Measurements from ENCODE around the gene SHROOM1. TPM values are rescaled to one million over a fixed set of nuclear protein-coding genes. Genes with fewer than 3 reads are reported as not detected.

SHROOM1 gene
- total RNA-seq, 1 donor from 2014 or later: 3.6 TPM

GRCh38 chr5:132797651-132798050, 32.8 kb downstream of the SHROOM1 start:
- intact Hi-C loops (cut with DNase I): no loop called here
- DNase-seq: no peak
- no peak for ATAC-seq (ENCODE audit: poor library complexity)

DNA sequence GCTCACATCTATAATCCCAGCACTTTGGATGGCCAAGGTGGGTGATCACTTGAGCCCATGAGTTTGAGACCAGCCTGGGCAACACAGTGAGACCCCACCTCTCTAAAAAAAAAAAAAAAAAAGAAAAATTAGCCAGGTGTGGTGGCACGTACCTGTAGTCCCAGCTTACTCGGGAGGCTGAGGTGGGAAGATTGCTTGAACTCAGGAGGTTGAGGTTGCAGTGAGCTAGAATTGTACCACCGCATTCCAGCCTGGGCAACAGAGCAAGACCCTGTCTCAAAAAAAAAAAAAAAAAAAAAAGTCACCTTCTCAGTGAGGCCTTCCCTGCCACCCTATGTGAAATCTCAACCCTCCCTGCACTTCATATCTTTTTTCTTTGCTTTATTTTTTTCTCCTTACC, 39.4 kb downstream of the SHROOM1 start:
- intact Hi-C loops (cut with DNase I): no loop called here
- ATAC-seq (ENCODE audit: poor library complexity) (no peak), DNase-seq (no peak)

DNA sequence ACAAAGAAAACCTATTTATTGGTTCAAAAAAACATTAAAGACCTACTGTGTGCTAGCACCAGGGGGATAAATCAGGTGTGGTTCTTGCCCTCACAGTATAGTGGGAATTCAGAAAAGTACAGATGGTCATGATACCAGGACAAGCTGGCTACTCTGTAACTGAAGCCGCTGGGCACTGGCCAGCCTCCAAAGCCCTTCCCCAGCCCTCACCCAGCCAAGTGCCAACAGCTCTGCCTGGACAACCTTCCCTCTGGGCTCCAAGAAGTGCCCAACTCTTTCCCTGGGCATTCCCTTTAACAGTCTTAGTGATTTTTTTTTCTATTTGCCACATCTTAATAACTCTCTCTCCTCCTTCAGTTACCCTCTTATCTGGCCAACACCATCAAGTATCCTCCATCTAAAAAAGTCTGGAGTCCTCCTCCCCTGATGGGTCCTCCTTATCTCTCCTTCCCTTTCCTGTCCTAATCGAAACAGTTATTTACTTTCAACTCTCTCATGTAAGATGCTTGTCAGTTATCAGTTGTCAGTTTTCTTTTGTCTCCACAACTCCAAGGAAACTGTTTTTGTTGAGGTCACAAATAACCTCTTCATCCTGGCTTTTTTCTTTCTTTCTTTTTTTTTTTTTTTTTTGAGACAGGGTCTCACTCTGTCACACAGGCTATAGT, 40.1 kb downstream of the SHROOM1 start:
- intact Hi-C loops (cut with DNase I): no loop called here
- DNase-seq: no peak
- ATAC-seq (ENCODE audit: poor library complexity): peak; percentile 51

GRCh38 chr5:132788990-132789886, 41.2 kb downstream of the SHROOM1 start:
- ATAC-seq (ENCODE audit: poor library complexity) (no peak), DNase-seq (no peak)
- intact Hi-C loops (cut with DNase I): no loop called here

DNA sequence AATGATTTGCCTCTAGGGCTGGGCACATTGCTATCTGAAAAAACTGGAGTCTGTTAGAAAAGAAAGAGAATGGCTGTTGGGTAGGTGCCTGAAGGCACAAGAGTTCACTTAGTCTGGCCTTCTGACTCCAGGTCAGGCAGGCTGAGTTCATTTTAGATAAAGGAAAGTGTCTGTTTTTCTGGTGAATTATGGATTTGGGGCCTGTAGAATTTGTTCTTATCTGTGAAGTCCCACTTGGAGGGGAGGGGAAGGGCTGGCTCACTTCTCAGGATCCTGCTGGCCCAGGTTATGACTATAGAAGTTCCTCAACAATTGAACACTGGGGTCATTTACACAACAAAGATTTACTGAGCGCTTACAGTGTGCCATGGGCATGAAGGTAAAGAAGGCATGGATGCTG, 41.9 kb downstream of the SHROOM1 start:
- ATAC-seq (ENCODE audit: poor library complexity) (no peak), DNase-seq (no peak)
- intact Hi-C loops (cut with DNase I): no loop called here

DNA sequence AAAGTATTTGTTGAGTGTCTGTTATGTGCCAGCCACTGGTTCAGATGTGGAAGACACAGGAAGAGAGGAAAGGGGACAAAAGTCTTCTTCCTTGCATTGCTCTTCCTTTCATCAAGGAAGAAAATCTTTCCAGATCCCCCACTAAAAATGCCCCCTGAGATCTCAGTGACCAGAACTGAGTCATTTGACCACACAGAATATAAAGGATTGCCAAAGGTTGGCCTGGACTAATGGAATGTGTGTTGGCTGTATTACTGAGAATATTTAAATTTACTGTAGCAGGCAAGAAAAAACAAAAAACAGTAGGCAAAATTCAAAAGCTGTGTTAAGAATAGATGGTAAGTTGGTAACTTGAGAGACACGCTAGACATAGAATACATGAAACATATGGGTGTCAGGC, 43.4 kb downstream of the SHROOM1 start:
- no peak for DNase-seq
- intact Hi-C loops (cut with DNase I): no loop called here
- ATAC-seq (ENCODE audit: poor library complexity): no peak

- intact Hi-C loops (cut with DNase I): no loop called here
- ATAC-seq (ENCODE audit: poor library complexity): no peak
- DNase-seq: no peak
Measured at GRCh38 chr5:132785864-132786263, 44.6 kb downstream of the SHROOM1 start.

- ATAC-seq (ENCODE audit: poor library complexity) (no peak), DNase-seq (no peak)
- intact Hi-C loops (cut with DNase I): no loop called here
Measured at GRCh38 chr5:132785365-132785764, 45.1 kb downstream of the SHROOM1 start.

GRCh38 chr5:132782101-132782500, 48.3 kb downstream of the SHROOM1 start:
- DNase-seq (no peak), ATAC-seq (ENCODE audit: poor library complexity) (no peak)
- intact Hi-C loops (cut with DNase I): no loop called here

- ATAC-seq (ENCODE audit: poor library complexity): no peak
- intact Hi-C loops (cut with DNase I): no loop called here
- DNase-seq: no peak
Measured at GRCh38 chr5:132781029-132781428, 49.4 kb downstream of the SHROOM1 start.

DNA sequence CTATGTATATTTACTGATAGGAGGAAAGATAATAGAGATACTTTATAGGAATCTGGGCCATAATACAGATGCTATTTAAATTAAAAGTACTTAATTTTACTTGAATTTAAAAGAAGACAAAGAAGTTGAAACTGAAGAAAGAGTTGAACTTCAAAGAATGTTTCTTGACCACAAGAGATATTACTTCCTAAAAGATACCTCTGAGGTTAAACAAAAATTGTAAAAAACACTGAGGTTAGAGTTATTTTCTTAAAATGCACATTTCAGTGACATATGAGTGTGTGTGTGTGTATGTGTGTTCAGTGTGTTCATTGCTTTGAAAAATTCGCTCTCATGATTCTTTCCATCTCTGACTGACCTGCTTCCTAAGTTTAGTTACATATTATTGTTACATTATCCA, 49.9 kb downstream of the SHROOM1 start:
- ATAC-seq (ENCODE audit: poor library complexity) (no peak), DNase-seq (no peak)
- intact Hi-C loops (cut with DNase I): no loop called here

DNA sequence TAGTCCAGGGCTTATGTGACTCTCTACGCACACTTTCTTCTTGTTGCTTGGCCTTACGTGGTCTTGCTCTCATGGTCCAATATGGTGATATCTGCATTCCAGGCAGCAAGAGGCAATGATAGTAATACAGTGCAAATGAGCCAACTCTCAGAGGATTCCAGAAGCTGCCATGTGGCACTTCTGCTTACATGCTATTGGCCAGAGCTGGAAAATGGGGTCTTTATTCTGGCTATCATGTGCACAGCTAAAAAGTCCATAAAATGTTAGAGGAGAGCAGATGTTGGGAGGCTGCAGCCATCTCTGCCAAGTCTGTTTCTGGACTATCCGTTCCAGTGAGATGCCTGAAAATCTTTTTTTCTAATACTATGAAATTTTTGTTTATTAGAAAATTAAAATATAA, 50.5 kb downstream of the SHROOM1 start:
- intact Hi-C loops (cut with DNase I): no loop called here
- no peak for ATAC-seq (ENCODE audit: poor library complexity)

DNA sequence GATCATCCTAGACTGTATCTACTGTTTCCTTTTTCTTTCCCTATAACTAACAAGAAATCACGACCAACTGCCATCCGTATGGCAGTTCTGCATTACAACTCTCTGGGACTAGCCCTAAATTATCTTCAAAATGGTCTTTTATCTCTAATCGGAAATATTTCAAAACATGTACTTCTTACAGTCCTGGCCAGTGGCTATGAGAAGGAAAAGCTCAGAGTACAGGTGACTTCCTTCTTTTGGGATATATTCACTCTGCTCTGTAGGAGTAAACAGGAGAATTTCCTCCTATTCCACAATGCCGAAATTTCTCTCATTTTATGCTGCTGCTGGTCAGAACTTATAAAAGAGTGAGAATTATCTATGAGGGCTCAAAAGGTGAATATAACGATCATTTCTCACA, 51.6 kb downstream of the SHROOM1 start:
- DNase-seq (no peak), ATAC-seq (ENCODE audit: poor library complexity) (no peak)
- intact Hi-C loops (cut with DNase I): no loop called here

More for the DNA sequence above, 50.5 kb downstream of the SHROOM1 start:
- no peak for DNase-seq

- DNase-seq (no peak), ATAC-seq (ENCODE audit: poor library complexity) (no peak)
- intact Hi-C loops (cut with DNase I): no loop called here
Measured at GRCh38 chr5:132778129-132778528, 52.3 kb downstream of the SHROOM1 start.

DNA sequence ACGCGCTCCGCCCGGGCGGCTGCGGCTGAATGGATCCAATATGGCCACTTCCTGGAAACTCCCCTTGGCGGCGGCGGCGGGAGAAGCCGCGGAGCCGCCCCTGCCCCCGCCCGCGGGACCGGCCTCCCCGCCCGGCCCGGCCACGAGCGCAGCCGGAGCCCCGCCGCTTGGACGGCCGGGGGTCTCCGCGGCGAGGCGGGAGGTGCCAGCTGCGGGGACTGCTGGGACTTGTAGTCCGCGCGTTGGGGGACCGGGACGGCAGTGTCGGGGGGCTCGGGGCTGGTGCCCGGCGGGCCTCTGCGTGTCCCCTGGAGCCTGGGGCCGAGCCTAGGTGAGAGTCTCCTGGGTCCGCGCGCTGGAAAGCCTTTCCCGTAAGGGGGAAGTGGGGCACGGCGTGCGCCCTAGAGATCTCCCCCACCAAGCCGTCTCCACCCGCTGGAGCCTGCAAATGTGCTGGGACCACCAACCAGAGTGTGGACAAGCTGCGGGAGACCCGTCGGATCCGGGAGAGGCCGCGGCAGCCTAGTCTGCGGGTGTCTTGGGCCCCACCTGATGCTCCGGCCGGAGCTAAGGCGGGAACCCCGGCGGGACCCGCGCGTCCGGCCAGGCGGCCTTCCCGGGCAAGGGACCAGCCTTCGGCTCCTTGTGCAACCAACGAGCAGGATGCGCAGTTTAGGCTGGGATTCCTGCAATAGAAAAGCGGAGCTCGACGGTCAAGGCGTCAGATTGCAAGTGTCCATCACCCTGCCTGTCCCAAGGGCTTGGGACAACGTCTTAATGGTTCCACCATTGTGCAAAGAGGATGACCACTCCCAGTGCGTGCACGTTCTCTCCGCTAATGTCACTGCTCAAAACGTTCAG, 53.0 kb downstream of the SHROOM1 start, which contains the start of gene SEPTIN8:
TSS of gene SEPTIN8 (minus strand) at position 31 of the 861 bp plus-strand sequence. CDS start 102 bp downstream, outside the sequence.
- intact Hi-C loops (cut with DNase I): no loop called here
- DNase-seq (peak; percentile 73), ATAC-seq (ENCODE audit: poor library complexity) (peak; percentile 68)

- intact Hi-C loops (cut with DNase I): no loop called here
- ATAC-seq (ENCODE audit: poor library complexity) (no peak), DNase-seq (no peak)
Measured at GRCh38 chr5:132776938-132777208, 53.6 kb downstream of the SHROOM1 start.

DNA sequence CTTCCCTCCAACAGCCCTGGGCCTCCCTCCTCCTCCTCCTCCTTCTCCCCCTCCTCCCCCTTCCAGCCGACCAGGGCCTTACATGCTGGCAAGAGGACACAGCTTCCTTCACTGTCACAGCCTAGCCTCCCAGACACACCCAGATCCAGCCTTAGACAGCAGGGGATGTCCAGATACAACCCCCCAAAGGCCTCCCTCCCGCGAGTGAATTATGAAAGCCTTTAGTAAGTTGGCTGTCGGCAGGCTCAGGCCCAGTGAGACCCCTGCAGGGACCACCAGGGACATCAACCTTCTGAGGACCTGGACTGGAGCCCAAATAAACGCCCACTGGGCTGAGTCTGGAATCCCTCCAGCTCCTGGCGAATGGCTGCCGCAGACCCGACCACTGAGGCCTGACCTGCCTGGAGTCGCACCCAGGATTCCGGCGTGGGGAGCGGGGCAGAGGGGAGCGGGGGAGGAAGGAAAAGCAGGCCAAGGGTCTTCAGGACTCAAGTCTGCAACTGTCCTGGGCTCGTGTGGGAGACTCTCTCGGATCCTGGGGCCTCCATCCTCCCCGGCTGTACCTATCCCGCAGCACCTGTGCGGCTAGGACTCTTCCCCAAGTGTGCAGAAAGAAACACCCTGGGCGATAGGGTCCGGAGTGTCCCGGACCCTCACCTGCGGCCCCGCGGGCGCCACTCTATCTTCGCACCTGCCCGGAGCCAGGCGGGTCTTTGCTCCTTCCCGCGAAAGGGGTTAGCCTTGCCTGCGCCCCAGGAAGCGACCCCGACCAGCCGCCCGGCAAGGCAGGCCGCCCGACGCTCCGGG, 54.1 kb downstream of the SHROOM1 start:
- DNase-seq (no peak), ATAC-seq (ENCODE audit: poor library complexity) (peak; percentile 47)
- intact Hi-C loops (cut with DNase I): no loop called here

DNA sequence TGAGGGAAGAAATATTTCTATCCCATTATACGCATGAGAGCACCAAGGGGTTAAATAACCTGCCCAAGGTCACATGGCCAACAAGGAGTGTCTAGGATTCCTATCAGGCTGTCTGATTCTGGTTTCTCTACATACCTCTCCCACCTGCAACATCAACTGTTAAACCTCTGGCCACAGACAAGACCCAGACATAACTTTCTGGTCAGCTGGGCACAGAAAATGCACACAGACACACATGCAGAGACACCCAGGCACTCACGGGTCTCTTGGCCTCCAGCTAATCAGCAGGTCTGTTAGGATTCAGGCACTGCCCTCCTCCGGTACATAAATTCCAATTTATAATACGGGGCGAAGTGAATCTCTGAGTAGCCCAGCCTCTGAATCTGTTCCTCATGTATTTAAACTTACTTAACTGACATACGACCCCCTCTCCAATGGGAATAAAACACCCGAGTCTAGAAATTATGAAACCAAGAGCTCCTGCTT, 54.9 kb downstream of the SHROOM1 start:
- DNase-seq: no peak
- no peak for ATAC-seq (ENCODE audit: poor library complexity)
- intact Hi-C loops (cut with DNase I): no loop called here

Data from Right ventricle myocardium superior (tissue), 1 donor.